SU-DHL-6 (cell line): ENCODE measurements around the gene GNL3.

Source experiments
- H2AFZ ChIP-seq: fragments of 200-600 bp; sonication (generic); 2 replicates; pipeline ENCODE4 v1.6.1; 2014; ENCODE audit warnings: low read depth, mild to moderate bottlenecking, moderate library complexity, mixed read lengths, antibody characterized with exemption, low read length; ENCODE audit not compliant: severe bottlenecking
- H3F3A ChIP-seq: fragments of 200-600 bp; shearing (Covaris generic); 2 replicates; pipeline ENCODE4 v1.6.0; 2016; ENCODE audit warnings: antibody characterized with exemption, mild to moderate bottlenecking; ENCODE audit not compliant: insufficient read depth
- H3K27ac ChIP-seq: fragments of 200-600 bp; sonication (generic); 2 replicates; pipeline ENCODE4 v1.5.1; 2016; ENCODE audit warnings: low read depth, mild to moderate bottlenecking, low read length, moderate library complexity, mixed read lengths
- H3K27me3 ChIP-seq: fragments of 200-600 bp; sonication (generic), shearing (Covaris generic); 2 replicates; pipeline ENCODE4 v1.6.0; 2014; ENCODE audit warnings: mild to moderate bottlenecking, low read length
- H3K36me3 ChIP-seq: fragments of 200-600 bp; sonication (generic); 2 replicates; pipeline ENCODE4 v1.6.1; 2014; ENCODE audit warnings: mild to moderate bottlenecking, low read length, mixed read lengths
- H3K4me2 ChIP-seq: fragments of 300-600, 200-600 bp; shearing (Covaris generic), sonication (generic); 2 replicates; pipeline ENCODE4 v1.6.0; 2014; ENCODE audit warnings: low read length, low read depth, mild to moderate bottlenecking; ENCODE audit not compliant: poor library complexity, severe bottlenecking
- H3K4me3 ChIP-seq: fragments of 200-600 bp; sonication (generic); 2 replicates; pipeline ENCODE4 v1.5.1; 2014; ENCODE audit warnings: antibody characterized with exemption, low read length, mild to moderate bottlenecking, mixed read lengths; ENCODE audit not compliant: insufficient read depth, poor library complexity, severe bottlenecking
- H3K79me2 ChIP-seq: fragments of 200-600 bp; sonication (generic); 2 replicates; pipeline ENCODE4 v1.6.1; 2014; ENCODE audit warnings: mild to moderate bottlenecking, low read length, moderate library complexity; ENCODE audit not compliant: insufficient read depth
- H3K9ac ChIP-seq: fragments of 200-600 bp; sonication (generic); 2 replicates; pipeline ENCODE4 v1.7.0; 2014; ENCODE audit warnings: mild to moderate bottlenecking, low read length
- H3K9me2 ChIP-seq: fragments of 200-600 bp; sonication (generic); replicated peaks from 2 replicates; pipeline ENCODE4 v1.6.1; 2014; ENCODE audit warnings: low read length; ENCODE audit not compliant: insufficient read depth
- H3K9me3 ChIP-seq: fragments of 200-600 bp; sonication (generic); 2 replicates; pipeline ENCODE4 v1.6.1; 2014; ENCODE audit warnings: low read length, mixed read lengths; ENCODE audit not compliant: insufficient read depth
- H4K20me1 ChIP-seq: fragments of 200-600 bp; sonication (generic); 2 replicates; pipeline ENCODE4 v1.6.1; 2014; ENCODE audit warnings: low read depth, mild to moderate bottlenecking, antibody characterized with exemption, low read length, moderate library complexity, mixed read lengths
- EZH2phosphoT487 ChIP-seq: fragments of 200-600 bp; sonication (generic), shearing (Covaris generic); conservative IDR thresholded peaks from 2 replicates; pipeline ENCODE4 v1.6.1; 2018; ENCODE audit warnings: mild to moderate bottlenecking, antibody characterized with exemption, low read length, moderate library complexity, mixed read lengths
- TF ChIP-seq, protein P1 (sequence below): fragments of 200-600 bp; sonication (generic); IDR thresholded peaks from one replicate; pipeline ENCODE4 v1.5.1; 2017; ENCODE audit warnings: antibody characterized with exemption, mild to moderate bottlenecking, low read length, moderate library complexity; ENCODE audit not compliant: insufficient read depth, poor library complexity, severe bottlenecking

Gene GNL3

DNA sequence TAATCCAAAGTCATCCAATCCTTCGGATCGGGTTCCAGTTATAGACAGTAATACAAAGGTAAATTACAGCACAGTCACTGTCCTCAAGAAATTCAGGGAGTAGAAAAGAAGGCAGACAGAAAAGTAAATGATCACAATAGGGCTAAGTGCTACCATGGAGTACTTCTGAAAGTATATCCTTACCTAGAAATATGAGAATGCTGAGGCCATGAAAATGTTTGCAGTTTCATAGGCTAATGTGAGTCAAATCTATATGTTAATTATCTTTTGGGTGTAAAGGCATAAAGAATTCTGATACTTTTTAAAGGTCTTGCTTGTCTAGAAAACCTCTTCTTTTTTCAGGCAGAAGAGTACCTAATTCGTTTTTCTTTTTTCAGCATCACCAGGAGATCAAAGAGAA lies 29.9 kb upstream of the GNL3 start:
- H3K36me3 ChIP-seq, result peaks cover 29% of the 10 kb centered on the region
- H3K4me3 ChIP-seq, result no peak overlapping the region

DNA sequence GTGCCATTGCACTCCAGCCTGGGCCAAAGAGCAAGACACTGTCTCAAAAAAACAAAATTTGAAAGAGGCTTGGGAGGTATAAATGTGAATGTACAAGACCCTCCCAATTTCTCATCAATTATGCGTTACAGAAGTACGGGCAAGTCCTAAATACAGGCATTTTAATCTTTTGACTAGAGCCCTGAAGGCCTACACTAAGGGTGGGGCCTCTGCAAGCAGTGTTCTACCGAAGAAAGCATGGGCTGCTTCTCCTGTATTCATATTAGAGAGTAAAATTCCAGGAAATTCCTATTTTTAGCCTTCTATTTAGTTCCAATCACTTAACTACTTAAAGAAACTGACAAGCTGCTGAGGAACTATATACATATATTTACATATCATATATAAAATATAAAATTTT lies 25.8 kb upstream of the GNL3 start:
- H3K9ac ChIP-seq, result no peak overlapping the region
- H3K4me2 ChIP-seq, result no peak overlapping the region
- H3F3A ChIP-seq, result no peaks in the 10 kb centered on the region
- no peaks in the 10 kb centered on the region for H3K9me2 ChIP-seq
- no peak overlapping the region for H3K4me3 ChIP-seq
- TF ChIP-seq EZH2phosphoT487, result no peak
- TF ChIP-seq, protein P1, sequence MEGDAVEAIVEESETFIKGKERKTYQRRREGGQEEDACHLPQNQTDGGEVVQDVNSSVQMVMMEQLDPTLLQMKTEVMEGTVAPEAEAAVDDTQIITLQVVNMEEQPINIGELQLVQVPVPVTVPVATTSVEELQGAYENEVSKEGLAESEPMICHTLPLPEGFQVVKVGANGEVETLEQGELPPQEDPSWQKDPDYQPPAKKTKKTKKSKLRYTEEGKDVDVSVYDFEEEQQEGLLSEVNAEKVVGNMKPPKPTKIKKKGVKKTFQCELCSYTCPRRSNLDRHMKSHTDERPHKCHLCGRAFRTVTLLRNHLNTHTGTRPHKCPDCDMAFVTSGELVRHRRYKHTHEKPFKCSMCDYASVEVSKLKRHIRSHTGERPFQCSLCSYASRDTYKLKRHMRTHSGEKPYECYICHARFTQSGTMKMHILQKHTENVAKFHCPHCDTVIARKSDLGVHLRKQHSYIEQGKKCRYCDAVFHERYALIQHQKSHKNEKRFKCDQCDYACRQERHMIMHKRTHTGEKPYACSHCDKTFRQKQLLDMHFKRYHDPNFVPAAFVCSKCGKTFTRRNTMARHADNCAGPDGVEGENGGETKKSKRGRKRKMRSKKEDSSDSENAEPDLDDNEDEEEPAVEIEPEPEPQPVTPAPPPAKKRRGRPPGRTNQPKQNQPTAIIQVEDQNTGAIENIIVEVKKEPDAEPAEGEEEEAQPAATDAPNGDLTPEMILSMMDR, result no peak
- no peaks in the 10 kb centered on the region for H3K27me3 ChIP-seq
- H3K79me2 ChIP-seq, result no peaks in the 10 kb centered on the region; the same call in 1 of the 2 replicates
- peaks cover 30% of the 10 kb centered on the region for H3K36me3 ChIP-seq
- no peak overlapping the region for H3K27ac ChIP-seq
- no peaks in the 10 kb centered on the region for H4K20me1 ChIP-seq
- H3K9me3 ChIP-seq, result no peaks in the 10 kb centered on the region
- H2AFZ ChIP-seq, result no peak overlapping the region

More for the DNA sequence above, 29.9 kb upstream of the GNL3 start:
- Histone ChIP-seq H2AFZ (no peak overlapping the region), H3K9me3 (no peaks in the 10 kb centered on the region), H3K27me3 (no peaks in the 10 kb centered on the region), H3F3A (no peaks in the 10 kb centered on the region), H3K9me2 (no peaks in the 10 kb centered on the region), H3K9ac (no peak overlapping the region), H3K79me2 (no peaks in the 10 kb centered on the region; the same call in 1 of the 2 replicates), H3K27ac (no peak overlapping the region), H3K4me2 (no peak overlapping the region), H4K20me1 (no peaks in the 10 kb centered on the region)
- TF ChIP-seq, protein P1, result no peak
- TF ChIP-seq EZH2phosphoT487, result no peak

DNA sequence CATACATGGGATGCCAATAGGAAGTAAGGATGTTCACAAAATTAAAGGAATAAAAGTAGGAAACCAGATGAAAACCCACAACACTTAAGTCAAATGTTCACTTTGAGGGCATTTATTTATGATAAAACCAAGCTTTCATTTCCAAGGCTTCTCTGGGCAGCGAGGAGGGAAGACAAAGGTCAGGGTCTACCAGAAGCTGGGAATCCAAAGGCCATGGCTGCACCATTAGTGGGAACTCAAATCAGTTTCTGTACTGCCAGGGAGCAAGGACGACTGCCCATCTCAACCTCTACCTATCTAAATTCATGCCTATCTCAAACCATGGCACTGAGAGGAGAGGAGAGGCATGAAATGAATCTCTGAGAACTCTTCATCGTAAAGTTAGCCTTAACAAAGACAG lies 22.7 kb upstream of the GNL3 start:
- Histone ChIP-seq H3K9ac (no peak overlapping the region), H3K9me3 (no peaks in the 10 kb centered on the region), H2AFZ (no peak overlapping the region), H3K79me2 (no peaks in the 10 kb centered on the region; the same call in 1 of the 2 replicates), H4K20me1 (no peaks in the 10 kb centered on the region), H3K36me3 (peaks cover 30% of the 10 kb centered on the region), H3K4me2 (no peak overlapping the region), H3K4me3 (no peak overlapping the region), H3K27me3 (no peaks in the 10 kb centered on the region), H3K9me2 (no peaks in the 10 kb centered on the region), H3F3A (0 out of 2 replicates have a peak, but pooled peaks cover 2% of the 10 kb centered on the region), H3K27ac (no peak overlapping the region)
- no peak for TF ChIP-seq EZH2phosphoT487
- TF ChIP-seq, protein P1, result no peak
